ENCODE data around the gene CNIH2. TPM values are rescaled to one million over a fixed set of nuclear protein-coding genes. Genes with fewer than 3 reads are reported as not detected.

The CNIH2 gene
- total and polyA plus RNA-seq, 2 of the 13 experiments (the other 11 are each of a cell fraction or from before 2014, with no cell fraction given), result 0.60 to 0.69 TPM

DNA sequence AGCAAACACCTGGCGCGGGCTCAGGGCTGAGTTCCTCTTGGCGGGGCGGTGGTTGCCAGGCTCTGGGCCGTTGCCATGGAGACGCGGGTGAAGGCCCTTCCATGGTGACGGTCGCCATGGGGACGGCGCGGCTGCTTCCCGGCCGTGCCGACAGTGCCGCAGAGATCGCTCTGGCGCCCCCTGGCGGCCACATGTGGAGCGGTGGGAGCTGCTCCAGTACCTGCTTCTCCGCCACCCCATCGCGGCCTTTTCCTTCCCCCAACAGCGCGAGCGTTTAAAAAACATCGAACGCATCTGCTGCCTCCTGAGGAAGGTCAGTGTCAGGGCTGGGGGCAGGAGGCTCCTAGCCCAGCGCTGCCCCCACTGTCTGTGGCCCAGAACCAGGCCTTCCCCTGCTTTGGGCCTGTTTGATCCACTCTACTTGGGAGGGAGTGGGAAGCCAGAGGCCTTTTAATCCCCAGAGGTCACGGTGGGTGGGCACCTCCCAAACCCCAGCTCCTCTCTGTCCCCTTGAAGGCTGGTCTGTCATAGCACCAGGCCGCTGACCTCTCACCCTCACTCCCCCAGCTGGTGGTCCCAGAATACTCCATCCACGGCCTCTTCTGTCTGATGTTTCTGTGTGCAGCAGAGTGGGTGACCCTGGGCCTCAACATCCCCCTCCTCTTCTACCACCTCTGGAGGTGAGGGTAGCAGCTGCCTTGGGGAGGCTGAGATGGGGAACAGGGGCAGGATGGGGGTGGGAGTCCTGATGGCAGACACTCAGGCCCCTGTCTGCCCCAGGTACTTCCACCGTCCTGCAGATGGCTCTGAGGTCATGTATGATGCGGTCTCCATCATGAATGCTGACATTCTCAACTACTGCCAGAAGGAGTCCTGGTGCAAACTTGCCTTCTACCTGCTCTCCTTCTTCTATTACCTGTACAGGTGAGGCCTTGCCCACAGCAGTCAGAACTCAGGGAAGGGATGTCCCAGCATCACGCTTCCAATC is 4.8 kb downstream of the CNIH2 start (continued):
- TF ChIP-seq, protein P1, sequence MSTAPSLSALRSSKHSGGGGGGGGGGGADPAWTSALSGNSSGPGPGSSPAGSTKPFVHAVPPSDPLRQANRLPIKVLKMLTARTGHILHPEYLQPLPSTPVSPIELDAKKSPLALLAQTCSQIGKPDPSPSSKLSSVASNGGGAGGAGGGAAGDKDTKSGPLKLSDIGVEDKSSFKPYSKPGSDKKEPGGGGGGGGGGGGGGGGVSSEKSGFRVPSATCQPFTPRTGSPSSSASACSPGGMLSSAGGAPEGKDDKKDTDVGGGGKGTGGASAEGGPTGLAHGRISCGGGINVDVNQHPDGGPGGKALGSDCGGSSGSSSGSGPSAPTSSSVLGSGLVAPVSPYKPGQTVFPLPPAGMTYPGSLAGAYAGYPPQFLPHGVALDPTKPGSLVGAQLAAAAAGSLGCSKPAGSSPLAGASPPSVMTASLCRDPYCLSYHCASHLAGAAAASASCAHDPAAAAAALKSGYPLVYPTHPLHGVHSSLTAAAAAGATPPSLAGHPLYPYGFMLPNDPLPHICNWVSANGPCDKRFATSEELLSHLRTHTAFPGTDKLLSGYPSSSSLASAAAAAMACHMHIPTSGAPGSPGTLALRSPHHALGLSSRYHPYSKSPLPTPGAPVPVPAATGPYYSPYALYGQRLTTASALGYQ (CRISPR knock-in tag; IDR thresholded peaks at IDR 0.05), result no peak
- TF ChIP-seq ZSCAN25 (CRISPR knock-in tag; IDR thresholded peaks at IDR 0.05) (no peak), TBX2 (CRISPR knock-in tag; IDR thresholded peaks at IDR 0.05; ENCODE audit: borderline replicate concordance) (no peak), SIX1 (CRISPR knock-in tag; IDR thresholded peaks at IDR 0.05; ENCODE audit: borderline replicate concordance) (no peak), HNF4A (CRISPR knock-in tag; IDR thresholded peaks at IDR 0.05) (no peak), JDP2 (CRISPR knock-in tag; IDR thresholded peaks at IDR 0.05; ENCODE audit: borderline replicate concordance) (no peak), ZNF780A (CRISPR knock-in tag; IDR thresholded peaks at IDR 0.05) (no peak), KDM2A (CRISPR knock-in tag; IDR thresholded peaks at IDR 0.05; ENCODE audit: borderline replicate concordance, low read depth) (peak; percentile 100), ZNF510 (CRISPR knock-in tag; IDR thresholded peaks at IDR 0.05; ENCODE audit: low read depth) (no peak), ZNF549 (CRISPR knock-in tag; IDR thresholded peaks at IDR 0.05) (no peak), ZNF550 (CRISPR knock-in tag; IDR thresholded peaks at IDR 0.05; ENCODE audit: borderline replicate concordance) (no peak), NBN (conservative IDR thresholded peaks at IDR 0.05) (no peak), CCAR2 (optimal IDR thresholded peaks at IDR 0.05; ENCODE audit: low read depth, low read length) (no peak), ETV5 (CRISPR knock-in tag; IDR thresholded peaks at IDR 0.05; ENCODE audit: borderline replicate concordance) (no peak), SAP130 (CRISPR knock-in tag; IDR thresholded peaks at IDR 0.05; ENCODE audit: low read depth) (peak; percentile 96), ATRX (CRISPR knock-in tag; IDR thresholded peaks at IDR 0.05; ENCODE audit: borderline replicate concordance) (no peak), RBM22 (optimal IDR thresholded peaks at IDR 0.05; ENCODE audit: low read length) (peak; percentile 100), ZFAT (CRISPR knock-in tag; conservative IDR thresholded peaks at IDR 0.05) (no peak), ZNF24 (IDR thresholded peaks at IDR 0.05) (no peak), FOSL2 (CRISPR knock-in tag; IDR thresholded peaks at IDR 0.05) (peak; percentile 32; the same call in 1 of the 2 replicates), ZNF773 (CRISPR knock-in tag; IDR thresholded peaks at IDR 0.05; ENCODE audit: borderline replicate concordance) (no peak)
- TF ChIP-seq, protein P2, sequence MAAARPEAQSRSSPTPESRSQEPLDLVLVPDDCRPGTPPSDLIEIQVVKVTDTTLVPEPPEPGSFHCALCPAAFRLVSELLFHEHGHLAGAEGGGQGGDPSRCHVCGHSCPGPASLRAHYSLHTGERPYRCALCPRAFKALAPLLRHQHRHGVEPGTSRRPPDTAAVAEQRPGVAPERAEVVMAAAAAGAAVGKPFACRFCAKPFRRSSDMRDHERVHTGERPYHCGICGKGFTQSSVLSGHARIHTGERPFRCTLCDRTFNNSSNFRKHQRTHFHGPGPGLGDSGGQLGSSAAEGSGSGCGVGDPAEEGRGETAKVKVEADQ (CRISPR knock-in tag; IDR thresholded peaks at IDR 0.05; ENCODE audit: borderline replicate concordance), result no peak
- TF ChIP-seq, protein P3, sequence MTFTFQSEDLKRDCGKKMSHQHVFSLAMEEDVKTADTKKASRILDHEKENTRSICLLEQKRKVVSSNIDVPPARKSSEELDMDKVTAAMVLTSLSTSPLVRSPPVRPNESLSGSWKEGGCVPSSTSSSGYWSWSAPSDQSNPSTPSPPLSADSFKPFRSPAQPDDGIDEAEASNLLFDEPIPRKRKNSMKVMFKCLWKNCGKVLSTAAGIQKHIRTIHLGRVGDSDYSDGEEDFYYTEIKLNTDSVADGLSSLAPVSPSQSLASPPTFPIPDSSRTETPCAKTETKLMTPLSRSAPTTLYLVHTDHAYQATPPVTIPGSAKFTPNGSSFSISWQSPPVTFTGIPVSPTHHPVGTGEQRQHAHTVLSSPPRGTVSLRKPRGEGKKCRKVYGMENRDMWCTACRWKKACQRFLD (CRISPR knock-in tag; IDR thresholded peaks at IDR 0.05; ENCODE audit: borderline replicate concordance), result no peak
- TF ChIP-seq, protein P4, sequence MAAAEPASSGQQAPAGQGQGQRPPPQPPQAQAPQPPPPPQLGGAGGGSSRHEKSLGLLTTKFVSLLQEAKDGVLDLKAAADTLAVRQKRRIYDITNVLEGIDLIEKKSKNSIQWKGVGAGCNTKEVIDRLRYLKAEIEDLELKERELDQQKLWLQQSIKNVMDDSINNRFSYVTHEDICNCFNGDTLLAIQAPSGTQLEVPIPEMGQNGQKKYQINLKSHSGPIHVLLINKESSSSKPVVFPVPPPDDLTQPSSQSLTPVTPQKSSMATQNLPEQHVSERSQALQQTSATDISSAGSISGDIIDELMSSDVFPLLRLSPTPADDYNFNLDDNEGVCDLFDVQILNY (CRISPR knock-in tag; conservative IDR thresholded peaks at IDR 0.05), result no peak
- TF ChIP-seq, protein P5, sequence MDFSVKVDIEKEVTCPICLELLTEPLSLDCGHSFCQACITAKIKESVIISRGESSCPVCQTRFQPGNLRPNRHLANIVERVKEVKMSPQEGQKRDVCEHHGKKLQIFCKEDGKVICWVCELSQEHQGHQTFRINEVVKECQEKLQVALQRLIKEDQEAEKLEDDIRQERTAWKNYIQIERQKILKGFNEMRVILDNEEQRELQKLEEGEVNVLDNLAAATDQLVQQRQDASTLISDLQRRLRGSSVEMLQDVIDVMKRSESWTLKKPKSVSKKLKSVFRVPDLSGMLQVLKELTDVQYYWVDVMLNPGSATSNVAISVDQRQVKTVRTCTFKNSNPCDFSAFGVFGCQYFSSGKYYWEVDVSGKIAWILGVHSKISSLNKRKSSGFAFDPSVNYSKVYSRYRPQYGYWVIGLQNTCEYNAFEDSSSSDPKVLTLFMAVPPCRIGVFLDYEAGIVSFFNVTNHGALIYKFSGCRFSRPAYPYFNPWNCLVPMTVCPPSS (IDR thresholded peaks at IDR 0.05), result no peak

Measured in HepG2 (cell line).